WTC11 (cell line): Measurements from ENCODE around the gene SCARB2. TPM values are rescaled to one million over a fixed set of nuclear protein-coding genes. Genes with fewer than 3 reads are reported as not detected.

Experiments
- ATAC-seq: fragments of 200-7000 bp; cut with Tn5 transposase; 2 replicates; pipeline ENCODE4 v1.10.0; 2021; ENCODE audit warnings: mild to moderate bottlenecking, moderate library complexity
- CTCF ChIA-PET: fragments of 300-600 bp; sonication (Branson Sonifier 250); formaldehyde crosslinking; loops from one replicate; lab custom pipeline; 2021; ENCODE audit warnings: antibody characterized with exemption; lab: Charles Lee
- POLR2A ChIA-PET: fragments of 350-600 bp; sonication (Branson Sonifier 250); formaldehyde crosslinking; loops from one replicate; lab custom pipeline; 2021; ENCODE audit warnings: antibody characterized with exemption; lab: Charles Lee
- DNase-seq: peaks from one replicate; pipeline ENCODE4 v3.0.0; 2021; ENCODE audit warnings: low spot score
- H3K27ac Mint-ChIP-seq: 2 replicates; pipeline ENCODE4 v1.8.0; 2021; ENCODE audit warnings: mixed read lengths
- H3K27me3 Mint-ChIP-seq: 2 replicates; pipeline ENCODE4 v1.8.0; 2021; ENCODE audit warnings: low read depth, mild to moderate bottlenecking, moderate library complexity, mixed read lengths
- H3K36me3 Mint-ChIP-seq: 2 replicates; pipeline ENCODE4 v1.8.0; 2021; ENCODE audit warnings: mixed read lengths
- H3K4me1 Mint-ChIP-seq: 2 replicates; pipeline ENCODE4 v1.8.0; 2022; ENCODE audit warnings: mixed read lengths
- H3K4me3 Mint-ChIP-seq: 2 replicates; pipeline ENCODE4 v1.8.0; 2021; ENCODE audit warnings: mild to moderate bottlenecking, moderate library complexity, mixed read lengths
- H3K9me3 Mint-ChIP-seq: 2 replicates; pipeline ENCODE4 v1.8.0; 2021; ENCODE audit warnings: mixed read lengths
- ELF4 ChIP-seq: sonication (generic); formaldehyde crosslinking; IDR thresholded peaks from 2 replicates; pipeline ENCODE4 v1.8.1; 2022; ENCODE audit warnings: low read depth, mild to moderate bottlenecking, moderate library complexity, missing genetic modification reagents
- FOXJ3 ChIP-seq: sonication (generic); formaldehyde crosslinking; IDR thresholded peaks from 2 replicates; pipeline ENCODE4 v1.9.0; 2021; ENCODE audit warnings: missing genetic modification reagents, mild to moderate bottlenecking, borderline replicate concordance
- FOXP1 ChIP-seq: sonication (generic); formaldehyde crosslinking; IDR thresholded peaks from 2 replicates; pipeline ENCODE4 v1.8.0; 2022; ENCODE audit warnings: missing genetic modification reagents, mild to moderate bottlenecking, moderate library complexity, borderline replicate concordance
- GABPB1 ChIP-seq: sonication (generic); formaldehyde crosslinking; IDR thresholded peaks from 2 replicates; pipeline ENCODE4 v1.8.1; 2023; ENCODE audit warnings: mild to moderate bottlenecking, missing genetic modification reagents
- GTF2I ChIP-seq: fragments of 250-450 bp; sonication (Bioruptor Pico); conservative IDR thresholded peaks from 2 replicates; pipeline ENCODE4 v1.4.0; 2021; ENCODE audit warnings: mild to moderate bottlenecking
- NFATC4 ChIP-seq: fragments of 250-450 bp; sonication (Bioruptor Pico); IDR thresholded peaks from 2 replicates; pipeline ENCODE4 v1.9.0; 2021; ENCODE audit warnings: mild to moderate bottlenecking
- NR3C1 ChIP-seq: sonication (generic); formaldehyde crosslinking; conservative IDR thresholded peaks from 2 replicates; pipeline ENCODE4 v1.8.1; 2023; ENCODE audit warnings: low read depth, mild to moderate bottlenecking, missing genetic modification reagents
- TP53 ChIP-seq: sonication (generic); formaldehyde crosslinking; IDR thresholded peaks from 2 replicates; pipeline ENCODE4 v1.8.1; 2023; ENCODE audit warnings: mild to moderate bottlenecking, missing genetic modification reagents
- ZNF219 ChIP-seq: sonication (generic); formaldehyde crosslinking; IDR thresholded peaks from 2 replicates; pipeline ENCODE4 v1.8.0; 2023; ENCODE audit warnings: missing genetic modification reagents, mild to moderate bottlenecking, borderline replicate concordance
- ZNF263 ChIP-seq: sonication (generic); formaldehyde crosslinking; IDR thresholded peaks from 2 replicates; pipeline ENCODE4 v1.8.1; 2022; ENCODE audit warnings: low read depth, mild to moderate bottlenecking, moderate library complexity, missing genetic modification reagents
- ZNF416 ChIP-seq: fragments of 250-450 bp; sonication (Bioruptor Pico); IDR thresholded peaks from 2 replicates; pipeline ENCODE4 v1.9.0; 2021; ENCODE audit warnings: mild to moderate bottlenecking, inconsistent platforms
- total RNA-seq: library from RNA; stranded (reverse); gene quantifications from 3 replicates; pipeline ENCODE4 v1.2.3, GENCODE V29; 2021
- TF ChIP-seq, protein P1 (sequence below): sonication (generic); formaldehyde crosslinking; IDR thresholded peaks from 2 replicates; pipeline ENCODE4 v1.8.1; 2022; ENCODE audit warnings: mild to moderate bottlenecking, moderate library complexity, missing genetic modification reagents
- TF ChIP-seq, protein P2 (sequence below): sonication (generic); formaldehyde crosslinking; IDR thresholded peaks from 2 replicates; pipeline ENCODE4 v1.8.0; 2022; ENCODE audit warnings: mild to moderate bottlenecking, missing genetic modification reagents
- TF ChIP-seq, protein P3 (sequence below): sonication (generic); formaldehyde crosslinking; IDR thresholded peaks from 2 replicates; pipeline ENCODE4 v1.8.1; 2023; ENCODE audit warnings: mild to moderate bottlenecking, missing genetic modification reagents
- TF ChIP-seq, protein P4 (sequence below): fragments of 250-450 bp; sonication (Bioruptor Pico); IDR thresholded peaks from 2 replicates; pipeline ENCODE4 v1.9.0; 2021; ENCODE audit warnings: mild to moderate bottlenecking
- TF ChIP-seq, protein P5 (sequence below): sonication (generic); formaldehyde crosslinking; IDR thresholded peaks from 2 replicates; pipeline ENCODE4 v1.8.1; 2023; ENCODE audit warnings: mild to moderate bottlenecking, missing genetic modification reagents, borderline replicate concordance
- TF ChIP-seq, protein P6 (sequence below): sonication (generic); formaldehyde crosslinking; IDR thresholded peaks from 2 replicates; pipeline ENCODE4 v1.8.0; 2022; ENCODE audit warnings: mild to moderate bottlenecking, missing genetic modification reagents
- TF ChIP-seq, protein P7 (sequence below): fragments of 200-600 bp; IDR thresholded peaks from 2 replicates; pipeline ENCODE4 v1.8.0; 2022; ENCODE audit warnings: antibody characterized with exemption
- TF ChIP-seq, protein P8 (sequence below): sonication (generic); formaldehyde crosslinking; IDR thresholded peaks from 2 replicates; pipeline ENCODE4 v1.8.1; 2022; ENCODE audit warnings: low read depth, mild to moderate bottlenecking, moderate library complexity, missing genetic modification reagents, borderline replicate concordance
- TF ChIP-seq, protein P9 (sequence below): sonication (generic); formaldehyde crosslinking; IDR thresholded peaks from 2 replicates; pipeline ENCODE4 v1.8.0; 2023; ENCODE audit warnings: mild to moderate bottlenecking, missing genetic modification reagents

Gene SCARB2
- total RNA-seq, 1 experiment from 2014 or later: 38.0 TPM

DNA sequence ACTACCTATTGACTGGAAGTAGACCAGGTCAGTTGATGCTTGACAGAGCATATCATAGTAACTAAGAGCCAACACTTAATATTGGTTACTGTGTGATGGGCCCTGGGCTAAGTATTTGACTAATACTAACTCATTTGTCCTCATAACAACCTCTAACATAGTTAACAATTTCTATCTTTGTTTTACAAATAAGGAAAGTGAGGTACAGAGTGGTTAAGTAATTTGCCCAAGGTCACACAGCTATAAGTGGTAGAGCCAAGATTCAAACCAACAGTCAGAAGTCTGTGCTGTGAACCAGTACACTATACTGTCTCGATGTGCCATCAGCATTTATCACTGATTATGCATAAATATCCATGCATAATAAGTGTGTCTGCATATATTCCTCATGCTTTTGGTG, 38.3 kb downstream of the SCARB2 start:
- CTCF ChIA-PET: no interaction called here
- Mint-ChIP-seq H3K36me3 (peaks cover 13% of the 10 kb centered on the region; the same call in 1 of the 2 replicates), H3K9me3 (no peaks in the 10 kb centered on the region), H3K27ac (no peak overlapping the region), H3K4me3 (no peak overlapping the region), H3K27me3 (no peaks in the 10 kb centered on the region), H3K4me1 (no peaks in the 10 kb centered on the region)
- POLR2A ChIA-PET: no interaction called here
- DNase-seq: no peak
- TF ChIP-seq NR3C1 (CRISPR knock-in tag): no peak
- TF ChIP-seq TP53 (CRISPR knock-in tag): no peak
- no peak for TF ChIP-seq GABPB1
- TF ChIP-seq, protein P1, sequence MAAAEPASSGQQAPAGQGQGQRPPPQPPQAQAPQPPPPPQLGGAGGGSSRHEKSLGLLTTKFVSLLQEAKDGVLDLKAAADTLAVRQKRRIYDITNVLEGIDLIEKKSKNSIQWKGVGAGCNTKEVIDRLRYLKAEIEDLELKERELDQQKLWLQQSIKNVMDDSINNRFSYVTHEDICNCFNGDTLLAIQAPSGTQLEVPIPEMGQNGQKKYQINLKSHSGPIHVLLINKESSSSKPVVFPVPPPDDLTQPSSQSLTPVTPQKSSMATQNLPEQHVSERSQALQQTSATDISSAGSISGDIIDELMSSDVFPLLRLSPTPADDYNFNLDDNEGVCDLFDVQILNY (CRISPR knock-in tag): no peak
- TF ChIP-seq, protein P2, sequence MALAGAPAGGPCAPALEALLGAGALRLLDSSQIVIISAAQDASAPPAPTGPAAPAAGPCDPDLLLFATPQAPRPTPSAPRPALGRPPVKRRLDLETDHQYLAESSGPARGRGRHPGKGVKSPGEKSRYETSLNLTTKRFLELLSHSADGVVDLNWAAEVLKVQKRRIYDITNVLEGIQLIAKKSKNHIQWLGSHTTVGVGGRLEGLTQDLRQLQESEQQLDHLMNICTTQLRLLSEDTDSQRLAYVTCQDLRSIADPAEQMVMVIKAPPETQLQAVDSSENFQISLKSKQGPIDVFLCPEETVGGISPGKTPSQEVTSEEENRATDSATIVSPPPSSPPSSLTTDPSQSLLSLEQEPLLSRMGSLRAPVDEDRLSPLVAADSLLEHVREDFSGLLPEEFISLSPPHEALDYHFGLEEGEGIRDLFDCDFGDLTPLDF: no peak
- no peak for TF ChIP-seq GTF2I (CRISPR knock-in tag)
- no peak for TF ChIP-seq FOXP1
- TF ChIP-seq ZNF219 (CRISPR knock-in tag): no peak
- TF ChIP-seq NFATC4 (CRISPR knock-in tag): no peak
- no peak for TF ChIP-seq ELF4 (CRISPR knock-in tag)
- no peak for ATAC-seq

DNA sequence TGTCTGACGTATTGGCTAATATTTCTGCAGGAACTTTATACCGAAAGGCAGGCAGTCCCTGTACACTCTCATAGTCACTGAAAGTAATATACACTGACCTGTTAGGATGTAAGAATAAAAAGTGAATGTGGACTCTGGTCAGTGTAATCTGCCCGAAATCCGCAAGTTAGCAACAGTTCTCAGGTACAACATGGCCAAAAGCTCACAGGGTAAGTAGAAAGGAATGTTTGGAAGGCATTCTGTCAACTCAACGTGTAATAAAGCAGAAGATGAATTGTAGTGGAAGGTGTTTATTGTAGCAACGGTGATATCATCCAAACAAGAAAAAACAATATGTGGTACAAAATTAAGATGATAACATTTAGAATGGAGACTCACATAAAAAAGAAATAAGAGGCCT, 39.4 kb downstream of the SCARB2 start:
- ATAC-seq: no peak
- no peak overlapping the region for H3K4me3 Mint-ChIP-seq
- H3K27ac Mint-ChIP-seq: no peak overlapping the region
- peaks cover 13% of the 10 kb centered on the region; the same call in 1 of the 2 replicates for H3K36me3 Mint-ChIP-seq
- no peaks in the 10 kb centered on the region for H3K9me3 Mint-ChIP-seq
- H3K4me1 Mint-ChIP-seq: no peaks in the 10 kb centered on the region
- TF ChIP-seq FOXJ3 (CRISPR knock-in tag): no peak
- TF ChIP-seq, protein P3, sequence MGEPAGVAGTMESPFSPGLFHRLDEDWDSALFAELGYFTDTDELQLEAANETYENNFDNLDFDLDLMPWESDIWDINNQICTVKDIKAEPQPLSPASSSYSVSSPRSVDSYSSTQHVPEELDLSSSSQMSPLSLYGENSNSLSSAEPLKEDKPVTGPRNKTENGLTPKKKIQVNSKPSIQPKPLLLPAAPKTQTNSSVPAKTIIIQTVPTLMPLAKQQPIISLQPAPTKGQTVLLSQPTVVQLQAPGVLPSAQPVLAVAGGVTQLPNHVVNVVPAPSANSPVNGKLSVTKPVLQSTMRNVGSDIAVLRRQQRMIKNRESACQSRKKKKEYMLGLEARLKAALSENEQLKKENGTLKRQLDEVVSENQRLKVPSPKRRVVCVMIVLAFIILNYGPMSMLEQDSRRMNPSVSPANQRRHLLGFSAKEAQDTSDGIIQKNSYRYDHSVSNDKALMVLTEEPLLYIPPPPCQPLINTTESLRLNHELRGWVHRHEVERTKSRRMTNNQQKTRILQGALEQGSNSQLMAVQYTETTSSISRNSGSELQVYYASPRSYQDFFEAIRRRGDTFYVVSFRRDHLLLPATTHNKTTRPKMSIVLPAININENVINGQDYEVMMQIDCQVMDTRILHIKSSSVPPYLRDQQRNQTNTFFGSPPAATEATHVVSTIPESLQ (CRISPR knock-in tag): no peak
- no peak for TF ChIP-seq ZNF263 (CRISPR knock-in tag)
- TF ChIP-seq, protein P4, sequence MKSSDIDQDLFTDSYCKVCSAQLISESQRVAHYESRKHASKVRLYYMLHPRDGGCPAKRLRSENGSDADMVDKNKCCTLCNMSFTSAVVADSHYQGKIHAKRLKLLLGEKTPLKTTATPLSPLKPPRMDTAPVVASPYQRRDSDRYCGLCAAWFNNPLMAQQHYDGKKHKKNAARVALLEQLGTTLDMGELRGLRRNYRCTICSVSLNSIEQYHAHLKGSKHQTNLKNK: no peak
- TF ChIP-seq, protein P5, sequence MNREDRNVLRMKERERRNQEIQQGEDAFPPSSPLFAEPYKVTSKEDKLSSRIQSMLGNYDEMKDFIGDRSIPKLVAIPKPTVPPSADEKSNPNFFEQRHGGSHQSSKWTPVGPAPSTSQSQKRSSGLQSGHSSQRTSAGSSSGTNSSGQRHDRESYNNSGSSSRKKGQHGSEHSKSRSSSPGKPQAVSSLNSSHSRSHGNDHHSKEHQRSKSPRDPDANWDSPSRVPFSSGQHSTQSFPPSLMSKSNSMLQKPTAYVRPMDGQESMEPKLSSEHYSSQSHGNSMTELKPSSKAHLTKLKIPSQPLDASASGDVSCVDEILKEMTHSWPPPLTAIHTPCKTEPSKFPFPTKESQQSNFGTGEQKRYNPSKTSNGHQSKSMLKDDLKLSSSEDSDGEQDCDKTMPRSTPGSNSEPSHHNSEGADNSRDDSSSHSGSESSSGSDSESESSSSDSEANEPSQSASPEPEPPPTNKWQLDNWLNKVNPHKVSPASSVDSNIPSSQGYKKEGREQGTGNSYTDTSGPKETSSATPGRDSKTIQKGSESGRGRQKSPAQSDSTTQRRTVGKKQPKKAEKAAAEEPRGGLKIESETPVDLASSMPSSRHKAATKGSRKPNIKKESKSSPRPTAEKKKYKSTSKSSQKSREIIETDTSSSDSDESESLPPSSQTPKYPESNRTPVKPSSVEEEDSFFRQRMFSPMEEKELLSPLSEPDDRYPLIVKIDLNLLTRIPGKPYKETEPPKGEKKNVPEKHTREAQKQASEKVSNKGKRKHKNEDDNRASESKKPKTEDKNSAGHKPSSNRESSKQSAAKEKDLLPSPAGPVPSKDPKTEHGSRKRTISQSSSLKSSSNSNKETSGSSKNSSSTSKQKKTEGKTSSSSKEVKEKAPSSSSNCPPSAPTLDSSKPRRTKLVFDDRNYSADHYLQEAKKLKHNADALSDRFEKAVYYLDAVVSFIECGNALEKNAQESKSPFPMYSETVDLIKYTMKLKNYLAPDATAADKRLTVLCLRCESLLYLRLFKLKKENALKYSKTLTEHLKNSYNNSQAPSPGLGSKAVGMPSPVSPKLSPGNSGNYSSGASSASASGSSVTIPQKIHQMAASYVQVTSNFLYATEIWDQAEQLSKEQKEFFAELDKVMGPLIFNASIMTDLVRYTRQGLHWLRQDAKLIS (CRISPR knock-in tag): no peak
- TF ChIP-seq, protein P6, sequence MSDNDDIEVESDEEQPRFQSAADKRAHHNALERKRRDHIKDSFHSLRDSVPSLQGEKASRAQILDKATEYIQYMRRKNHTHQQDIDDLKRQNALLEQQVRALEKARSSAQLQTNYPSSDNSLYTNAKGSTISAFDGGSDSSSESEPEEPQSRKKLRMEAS (CRISPR knock-in tag): no peak
- TF ChIP-seq, protein P7, sequence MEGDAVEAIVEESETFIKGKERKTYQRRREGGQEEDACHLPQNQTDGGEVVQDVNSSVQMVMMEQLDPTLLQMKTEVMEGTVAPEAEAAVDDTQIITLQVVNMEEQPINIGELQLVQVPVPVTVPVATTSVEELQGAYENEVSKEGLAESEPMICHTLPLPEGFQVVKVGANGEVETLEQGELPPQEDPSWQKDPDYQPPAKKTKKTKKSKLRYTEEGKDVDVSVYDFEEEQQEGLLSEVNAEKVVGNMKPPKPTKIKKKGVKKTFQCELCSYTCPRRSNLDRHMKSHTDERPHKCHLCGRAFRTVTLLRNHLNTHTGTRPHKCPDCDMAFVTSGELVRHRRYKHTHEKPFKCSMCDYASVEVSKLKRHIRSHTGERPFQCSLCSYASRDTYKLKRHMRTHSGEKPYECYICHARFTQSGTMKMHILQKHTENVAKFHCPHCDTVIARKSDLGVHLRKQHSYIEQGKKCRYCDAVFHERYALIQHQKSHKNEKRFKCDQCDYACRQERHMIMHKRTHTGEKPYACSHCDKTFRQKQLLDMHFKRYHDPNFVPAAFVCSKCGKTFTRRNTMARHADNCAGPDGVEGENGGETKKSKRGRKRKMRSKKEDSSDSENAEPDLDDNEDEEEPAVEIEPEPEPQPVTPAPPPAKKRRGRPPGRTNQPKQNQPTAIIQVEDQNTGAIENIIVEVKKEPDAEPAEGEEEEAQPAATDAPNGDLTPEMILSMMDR: no peak
- TF ChIP-seq, protein P8, sequence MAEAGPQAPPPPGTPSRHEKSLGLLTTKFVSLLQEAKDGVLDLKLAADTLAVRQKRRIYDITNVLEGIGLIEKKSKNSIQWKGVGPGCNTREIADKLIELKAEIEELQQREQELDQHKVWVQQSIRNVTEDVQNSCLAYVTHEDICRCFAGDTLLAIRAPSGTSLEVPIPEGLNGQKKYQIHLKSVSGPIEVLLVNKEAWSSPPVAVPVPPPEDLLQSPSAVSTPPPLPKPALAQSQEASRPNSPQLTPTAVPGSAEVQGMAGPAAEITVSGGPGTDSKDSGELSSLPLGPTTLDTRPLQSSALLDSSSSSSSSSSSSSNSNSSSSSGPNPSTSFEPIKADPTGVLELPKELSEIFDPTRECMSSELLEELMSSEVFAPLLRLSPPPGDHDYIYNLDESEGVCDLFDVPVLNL (CRISPR knock-in tag): no peak
- TF ChIP-seq, protein P9, sequence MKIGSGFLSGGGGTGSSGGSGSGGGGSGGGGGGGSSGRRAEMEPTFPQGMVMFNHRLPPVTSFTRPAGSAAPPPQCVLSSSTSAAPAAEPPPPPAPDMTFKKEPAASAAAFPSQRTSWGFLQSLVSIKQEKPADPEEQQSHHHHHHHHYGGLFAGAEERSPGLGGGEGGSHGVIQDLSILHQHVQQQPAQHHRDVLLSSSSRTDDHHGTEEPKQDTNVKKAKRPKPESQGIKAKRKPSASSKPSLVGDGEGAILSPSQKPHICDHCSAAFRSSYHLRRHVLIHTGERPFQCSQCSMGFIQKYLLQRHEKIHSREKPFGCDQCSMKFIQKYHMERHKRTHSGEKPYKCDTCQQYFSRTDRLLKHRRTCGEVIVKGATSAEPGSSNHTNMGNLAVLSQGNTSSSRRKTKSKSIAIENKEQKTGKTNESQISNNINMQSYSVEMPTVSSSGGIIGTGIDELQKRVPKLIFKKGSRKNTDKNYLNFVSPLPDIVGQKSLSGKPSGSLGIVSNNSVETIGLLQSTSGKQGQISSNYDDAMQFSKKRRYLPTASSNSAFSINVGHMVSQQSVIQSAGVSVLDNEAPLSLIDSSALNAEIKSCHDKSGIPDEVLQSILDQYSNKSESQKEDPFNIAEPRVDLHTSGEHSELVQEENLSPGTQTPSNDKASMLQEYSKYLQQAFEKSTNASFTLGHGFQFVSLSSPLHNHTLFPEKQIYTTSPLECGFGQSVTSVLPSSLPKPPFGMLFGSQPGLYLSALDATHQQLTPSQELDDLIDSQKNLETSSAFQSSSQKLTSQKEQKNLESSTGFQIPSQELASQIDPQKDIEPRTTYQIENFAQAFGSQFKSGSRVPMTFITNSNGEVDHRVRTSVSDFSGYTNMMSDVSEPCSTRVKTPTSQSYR (CRISPR knock-in tag): no peak
- no peak for TF ChIP-seq ZNF416
- POLR2A ChIA-PET: interaction anchor here (0.5 kb wide), 1 partner anchor 416 kb away, joined by 6 read pairs; no protein-coding TSS in a partner anchor
- CTCF ChIA-PET: no interaction called here
- H3K27me3 Mint-ChIP-seq: no peaks in the 10 kb centered on the region
- DNase-seq: no peak
